ENCODE measurements around the gene BICDL1.
"Not testable (repeated sequence)": the region's sequence is repeated elsewhere in the genome, so short reads cannot be mapped to it uniquely, and the experiment has no call there.

Gene BICDL1

GRCh38 chr12:119989731-119990381 lies 820 bp downstream of the BICDL1 start:
- H3K27ac Mint-ChIP-seq = peak overlapping the region; percentile 76
- peak overlapping the region; percentile 89 for H3K4me3 Mint-ChIP-seq
- peaks cover 35% of the 10 kb centered on the region for H3K4me1 Mint-ChIP-seq (ENCODE audit: low read depth)
- peaks cover 6% of the 10 kb centered on the region for H3K27me3 Mint-ChIP-seq (ENCODE audit: low read depth)
- H3K9me3 Mint-ChIP-seq = no peaks in the 10 kb centered on the region
- peaks cover 28% of the 10 kb centered on the region for H3K36me3 Mint-ChIP-seq (ENCODE audit: low read depth)

- peaks cover 35% of the 10 kb centered on the region for H3K4me1 Mint-ChIP-seq (ENCODE audit: low read depth)
- H3K27ac Mint-ChIP-seq = peak overlapping the region; percentile 76
- no peaks in the 10 kb centered on the region for H3K9me3 Mint-ChIP-seq
- H3K27me3 Mint-ChIP-seq (ENCODE audit: low read depth) = peaks cover 6% of the 10 kb centered on the region
- peak overlapping the region; percentile 89 for H3K4me3 Mint-ChIP-seq
- peaks cover 32% of the 10 kb centered on the region for H3K36me3 Mint-ChIP-seq (ENCODE audit: low read depth)
Observed at GRCh38 chr12:119990382-119990874, 1.4 kb downstream of the BICDL1 start.

- Mint-ChIP-seq H3K27ac (no peak overlapping the region), H3K4me1 (ENCODE audit: low read depth) (peaks cover 40% of the 10 kb centered on the region), H3K4me3 (peak overlapping the region; percentile 52), H3K27me3 (ENCODE audit: low read depth) (no peaks in the 10 kb centered on the region), H3K9me3 (no peaks in the 10 kb centered on the region), H3K36me3 (ENCODE audit: low read depth) (peaks cover 41% of the 10 kb centered on the region)
Observed at GRCh38 chr12:119992129-119992705, 3.2 kb downstream of the BICDL1 start.

- Mint-ChIP-seq H3K4me1 (ENCODE audit: low read depth) (peaks cover 43% of the 10 kb centered on the region), H3K4me3 (no peak overlapping the region), H3K9me3 (no peaks in the 10 kb centered on the region), H3K27ac (no peak overlapping the region), H3K27me3 (ENCODE audit: low read depth) (no peaks in the 10 kb centered on the region), H3K36me3 (ENCODE audit: low read depth) (peaks cover 56% of the 10 kb centered on the region)
Observed at GRCh38 chr12:119994892-119995658, 6.0 kb downstream of the BICDL1 start.

GRCh38 chr12:119996417-119996816 lies 7.4 kb downstream of the BICDL1 start:
- Mint-ChIP-seq H3K27me3 (ENCODE audit: low read depth) (no peaks in the 10 kb centered on the region), H3K27ac (no peak overlapping the region), H3K9me3 (no peaks in the 10 kb centered on the region), H3K4me3 (no peak overlapping the region), H3K4me1 (ENCODE audit: low read depth) (peaks cover 33% of the 10 kb centered on the region), H3K36me3 (ENCODE audit: low read depth) (peaks cover 60% of the 10 kb centered on the region)

- Mint-ChIP-seq H3K4me1 (ENCODE audit: low read depth) (peaks cover 26% of the 10 kb centered on the region), H3K27me3 (ENCODE audit: low read depth) (no peaks in the 10 kb centered on the region), H3K9me3 (no peaks in the 10 kb centered on the region), H3K4me3 (no peak overlapping the region), H3K27ac (no peak overlapping the region), H3K36me3 (ENCODE audit: low read depth) (peaks cover 54% of the 10 kb centered on the region)
Observed at GRCh38 chr12:119998471-119999245, 9.6 kb downstream of the BICDL1 start.

GRCh38 chr12:120000556-120000955 lies 11.5 kb downstream of the BICDL1 start:
- no peaks in the 10 kb centered on the region for H3K27me3 Mint-ChIP-seq (ENCODE audit: low read depth)
- H3K27ac Mint-ChIP-seq = no peak overlapping the region
- peaks cover 49% of the 10 kb centered on the region for H3K36me3 Mint-ChIP-seq (ENCODE audit: low read depth)
- no peak overlapping the region for H3K4me3 Mint-ChIP-seq
- no peaks in the 10 kb centered on the region for H3K9me3 Mint-ChIP-seq
- peaks cover 26% of the 10 kb centered on the region for H3K4me1 Mint-ChIP-seq (ENCODE audit: low read depth)

- H3K4me1 Mint-ChIP-seq (ENCODE audit: low read depth) = peaks cover 51% of the 10 kb centered on the region
- H3K4me3 Mint-ChIP-seq = peak overlapping the region; percentile 55
Observed at GRCh38 chr12:120006258-120006975, 17.4 kb downstream of the BICDL1 start.

GRCh38 chr12:120007272-120007671 lies 18.2 kb downstream of the BICDL1 start:
- H3K9me3 Mint-ChIP-seq = no peaks in the 10 kb centered on the region
- peak overlapping the region; percentile 55 for H3K4me3 Mint-ChIP-seq
- H3K27ac Mint-ChIP-seq = peak overlapping the region; percentile 91
- H3K27me3 Mint-ChIP-seq (ENCODE audit: low read depth) = no peaks in the 10 kb centered on the region
- peaks cover 36% of the 10 kb centered on the region for H3K36me3 Mint-ChIP-seq (ENCODE audit: low read depth)
- peaks cover 58% of the 10 kb centered on the region for H3K4me1 Mint-ChIP-seq (ENCODE audit: low read depth)

More at GRCh38 chr12:120006258-120006975, 17.4 kb downstream of the BICDL1 start:
- Mint-ChIP-seq H3K27me3 (ENCODE audit: low read depth) (no peaks in the 10 kb centered on the region), H3K36me3 (ENCODE audit: low read depth) (peaks cover 36% of the 10 kb centered on the region), H3K27ac (peak overlapping the region; percentile 91), H3K9me3 (no peaks in the 10 kb centered on the region)

GRCh38 chr12:120010661-120011230 lies 21.7 kb downstream of the BICDL1 start:
- H3K27me3 Mint-ChIP-seq (ENCODE audit: low read depth) = no peaks in the 10 kb centered on the region
- H3K9me3 Mint-ChIP-seq = no peaks in the 10 kb centered on the region
- peaks cover 77% of the 10 kb centered on the region for H3K4me1 Mint-ChIP-seq (ENCODE audit: low read depth)
- peaks cover 37% of the 10 kb centered on the region for H3K36me3 Mint-ChIP-seq (ENCODE audit: low read depth)
- no peak overlapping the region for H3K4me3 Mint-ChIP-seq
- H3K27ac Mint-ChIP-seq = peak overlapping the region; percentile 92

GRCh38 chr12:120012067-120012621 lies 23.1 kb downstream of the BICDL1 start:
- H3K27ac Mint-ChIP-seq = peak overlapping the region; percentile 92
- H3K4me3 Mint-ChIP-seq = peak overlapping the region; percentile 83
- no peaks in the 10 kb centered on the region for H3K27me3 Mint-ChIP-seq (ENCODE audit: low read depth)
- H3K4me1 Mint-ChIP-seq (ENCODE audit: low read depth) = peaks cover 68% of the 10 kb centered on the region
- peaks cover 35% of the 10 kb centered on the region for H3K36me3 Mint-ChIP-seq (ENCODE audit: low read depth)
- H3K9me3 Mint-ChIP-seq = no peaks in the 10 kb centered on the region

- H3K27ac Mint-ChIP-seq = peak overlapping the region; percentile 92
- peaks cover 28% of the 10 kb centered on the region for H3K36me3 Mint-ChIP-seq (ENCODE audit: low read depth)
Observed at GRCh38 chr12:120013659-120014380, 24.8 kb downstream of the BICDL1 start.

GRCh38 chr12:120014381-120014735 lies 25.3 kb downstream of the BICDL1 start:
- H3K4me3 Mint-ChIP-seq = peak overlapping the region; percentile 57
- H3K27ac Mint-ChIP-seq = peak overlapping the region; percentile 92
- peaks cover 27% of the 10 kb centered on the region for H3K36me3 Mint-ChIP-seq (ENCODE audit: low read depth)
- peaks cover 52% of the 10 kb centered on the region for H3K4me1 Mint-ChIP-seq (ENCODE audit: low read depth)
- not testable (repeated sequence) for H3K9me3 Mint-ChIP-seq; H3K27me3 Mint-ChIP-seq (ENCODE audit: low read depth)

More at GRCh38 chr12:120013659-120014380, 24.8 kb downstream of the BICDL1 start:
- peak overlapping the region; percentile 57 for H3K4me3 Mint-ChIP-seq
- H3K9me3 Mint-ChIP-seq = no peaks in the 10 kb centered on the region
- H3K27me3 Mint-ChIP-seq (ENCODE audit: low read depth) = no peaks in the 10 kb centered on the region
- H3K4me1 Mint-ChIP-seq (ENCODE audit: low read depth) = peaks cover 56% of the 10 kb centered on the region
